HCT116 (cell line): ENCODE data around the gene PDE4D. TPM values are rescaled to one million over a fixed set of nuclear protein-coding genes. Genes with fewer than 3 reads are reported as not detected.

Source experiments
- ATAC-seq: fragments of 200-7000 bp; cut with Tn5 transposase; 2 replicates; pipeline ENCODE4 v1.9.1; 2020; ENCODE audit warnings: mild to moderate bottlenecking, moderate library complexity
- BruUV-seq: library from RNA; stranded (reverse); fragments of 400-500 nt; replicated peaks from 2 replicates; lab custom pipeline; 2021; lab: Mats Ljungman, UMichigan
- CTCF ChIA-PET: fragments of 300-600 bp; sonication (Branson Sonifier 250); formaldehyde crosslinking; loops from one replicate; lab custom pipeline; 2021; ENCODE audit warnings: antibody characterized with exemption; lab: Charles Lee
- POLR2A ChIA-PET: fragments of 300-600, 350-600 bp; sonication (Branson Sonifier 250); formaldehyde crosslinking; loops from one replicate; lab custom pipeline; 2021; ENCODE audit warnings: antibody characterized with exemption; lab: Charles Lee
- RAD21 ChIA-PET, 2 experiments: fragments of 300-600 bp; sonication (Branson Sonifier 250); formaldehyde crosslinking; loops; one replicate each; lab custom pipeline; 2023; ENCODE audit warnings: low total read pairs in 2 of 2; ENCODE audit not compliant: uncharacterized antibody in 2 of 2, unreplicated experiment in 2 of 2, low non-redundant PET in 1 of 2; lab: Charles Lee
- DNase-seq: peaks from one replicate; pipeline ENCODE4 v3.0.0-alpha.2; 2010; ENCODE audit warnings: low read depth, low spot score
- H2AFZ ChIP-seq: fragments of 200-600 bp; shearing (Covaris generic), sonication (generic); 2 replicates; pipeline ENCODE4 v1.6.1; 2017; ENCODE audit warnings: low read depth, mixed run types, mixed read lengths, antibody characterized with exemption, low read length; ENCODE audit not compliant: poor library complexity, severe bottlenecking
- H3K27ac ChIP-seq: 2 replicates; pipeline ENCODE4 v1.5.1; 2012; ENCODE audit warnings: low read depth, low read length
- H3K27me3 ChIP-seq: fragments of 200-600 bp; sonication (generic); 2 replicates; pipeline ENCODE4 v1.6.1; 2016; ENCODE audit warnings: mixed run types, low read length, mixed read lengths; ENCODE audit not compliant: insufficient read depth
- H3K36me3 ChIP-seq, 2 experiments: fragments of 200-500 bp in 1 of 2; fragments of 200-600 bp in 1 of 2; sonication (Bioruptor generic) in 1 of 2; sonication (generic) in 1 of 2; 2 replicates each; pipeline versions ENCODE4 v1.5.1 to v1.6.1; 2014 to 2016; ENCODE audit warnings: low read length in 2 of 2, inconsistent platforms in 1 of 2, mixed read lengths in 1 of 2, mixed run types in 1 of 2; ENCODE audit not compliant: insufficient read depth in 2 of 2, control insufficient read depth in 1 of 2
- H3K4me1 ChIP-seq, 2 experiments: fragments of 200-600 bp in 1 of 2; sonication (generic) in 1 of 2; 2 replicates each; pipeline versions ENCODE4 v1.5.1 to v1.6.1; 2012 to 2017; ENCODE audit warnings: low read length in 2 of 2, inconsistent platforms in 1 of 2, mild to moderate bottlenecking in 1 of 2, mixed read lengths in 1 of 2, mixed run types in 1 of 2, moderate library complexity in 1 of 2; ENCODE audit not compliant: insufficient read depth in 2 of 2, control insufficient read depth in 1 of 2
- H3K4me2 ChIP-seq: fragments of 200-600 bp; sonication (generic); 2 replicates; pipeline ENCODE4 v1.6.1; 2017; ENCODE audit warnings: mixed run types, low read length, mixed read lengths
- H3K4me3 ChIP-seq, 2 experiments: fragments of 200-600 bp in 1 of 2; sonication (generic) in 1 of 2; replicated peaks in 1 of 2; 2 replicates each; pipeline ENCODE4 v1.5.1; 2011 to 2016; ENCODE audit warnings: low read length in 2 of 2, control low read depth in 1 of 2, low read depth in 1 of 2, mild to moderate bottlenecking in 1 of 2, mixed read lengths in 1 of 2, mixed run types in 1 of 2
- H3K79me2 ChIP-seq: fragments of 200-600 bp; sonication (generic); 2 replicates; pipeline ENCODE4 v1.6.1; 2017; ENCODE audit warnings: mild to moderate bottlenecking, mixed run types, low read length, moderate library complexity, mixed read lengths; ENCODE audit not compliant: insufficient read depth
- H3K9ac ChIP-seq: fragments of 200-600 bp; sonication (generic); 2 replicates; pipeline ENCODE4 v1.6.1; 2016; ENCODE audit warnings: low read length, mixed read lengths
- H3K9me2 ChIP-seq: fragments of 200-600 bp; sonication (generic), shearing (Covaris generic); 2 replicates; pipeline ENCODE4 v1.6.1; 2017; ENCODE audit warnings: mixed run types, mild to moderate bottlenecking, moderate library complexity; ENCODE audit not compliant: insufficient read depth
- H3K9me3 ChIP-seq, 2 experiments: fragments of 200-500 bp in 1 of 2; fragments of 200-600 bp in 1 of 2; sonication (Bioruptor generic) in 1 of 2; sonication (generic) in 1 of 2; 2 replicates each; pipeline ENCODE4 v1.6.1; 2014 to 2017; ENCODE audit warnings: low read length in 2 of 2, mixed read lengths in 2 of 2, inconsistent platforms in 1 of 2, low read depth in 1 of 2, mild to moderate bottlenecking in 1 of 2, mixed run types in 1 of 2, moderate library complexity in 1 of 2; ENCODE audit not compliant: control insufficient read depth in 1 of 2, insufficient read depth in 1 of 2
- H4K20me1 ChIP-seq: fragments of 200-600 bp; sonication (generic), shearing (Covaris generic); 2 replicates; pipeline ENCODE4 v1.6.1; 2017; ENCODE audit warnings: mixed run types, mild to moderate bottlenecking, moderate library complexity; ENCODE audit not compliant: insufficient read depth
- CEBPB ChIP-seq: IDR thresholded peaks from 2 replicates; pipeline ENCODE4 v1.6.1; 2012; ENCODE audit warnings: low read depth
- CTCF ChIP-seq, 3 experiments: fragments of 200-600 bp in 1 of 3; sonication (generic) in 1 of 3; IDR thresholded peaks in 2 of 3; conservative IDR thresholded peaks in 1 of 3; 2 replicates each; pipeline ENCODE4 v1.5.1; 2012 to 2017; ENCODE audit warnings: low read depth in 2 of 3, low read length in 2 of 3, antibody characterized with exemption in 1 of 3, borderline replicate concordance in 1 of 3, control low read depth in 1 of 3, mild to moderate bottlenecking in 1 of 3, mixed read lengths in 1 of 3, mixed run types in 1 of 3, moderate library complexity in 1 of 3; ENCODE audit not compliant: insufficient read depth in 1 of 3
- EGR1 ChIP-seq: IDR thresholded peaks from 2 replicates; pipeline ENCODE4 v1.6.1; 2012; ENCODE audit warnings: low read depth
- ELF1 ChIP-seq: IDR thresholded peaks from 2 replicates; pipeline ENCODE4 v1.6.1; 2012; ENCODE audit warnings: low read depth, borderline replicate concordance
- FOSL1 ChIP-seq: IDR thresholded peaks from 2 replicates; pipeline ENCODE4 v1.6.1; 2012; ENCODE audit warnings: low read depth
- JUND ChIP-seq: IDR thresholded peaks from 2 replicates; pipeline ENCODE4 v1.6.1; 2012
- POLR2AphosphoS5 ChIP-seq: IDR thresholded peaks from 2 replicates; pipeline ENCODE4 v1.6.1; 2011; ENCODE audit warnings: mild to moderate bottlenecking, low read depth, low read length, moderate library complexity
- SIN3A ChIP-seq: IDR thresholded peaks from 2 replicates; pipeline ENCODE4 v1.6.1; 2012; ENCODE audit warnings: low read depth
- SP1 ChIP-seq: IDR thresholded peaks from 2 replicates; pipeline ENCODE4 v1.6.1; 2012; ENCODE audit warnings: low read depth
- TCF7L2 ChIP-seq: IDR thresholded peaks from 2 replicates; pipeline ENCODE4 v1.7.0; 2011; ENCODE audit warnings: borderline replicate concordance, inconsistent platforms; ENCODE audit not compliant: insufficient read depth, insufficient read length; ENCODE audit errors: extremely low read depth
- ZBTB33 ChIP-seq: IDR thresholded peaks from 2 replicates; pipeline ENCODE4 v1.6.1; 2011; ENCODE audit warnings: mild to moderate bottlenecking, low read length, moderate library complexity; ENCODE audit not compliant: insufficient replicate concordance; ENCODE audit errors: extremely low read depth
- ZFX ChIP-seq: fragments of 450-650 bp; IDR thresholded peaks from 2 replicates; pipeline ENCODE4 v1.6.1; 2017
- intact Hi-C: fragments of 100-400 bp; cut with micrococcal nuclease; formaldehyde crosslinking; loops from 2 replicates; pipeline ENCODE4 v1.10.0; 2022
- total RNA-seq: library from RNA; stranded (reverse); gene quantifications from one replicate; pipeline ENCODE4 v1.2.1, GENCODE V29; 2021; ENCODE audit not compliant: unreplicated experiment
- TF ChIP-seq, protein P1 (sequence below): IDR thresholded peaks from 2 replicates; pipeline ENCODE4 v1.6.1; 2012; ENCODE audit warnings: low read depth

Gene PDE4D
- total RNA-seq, 1 experiment from 2014 or later: 1.1 TPM

DNA sequence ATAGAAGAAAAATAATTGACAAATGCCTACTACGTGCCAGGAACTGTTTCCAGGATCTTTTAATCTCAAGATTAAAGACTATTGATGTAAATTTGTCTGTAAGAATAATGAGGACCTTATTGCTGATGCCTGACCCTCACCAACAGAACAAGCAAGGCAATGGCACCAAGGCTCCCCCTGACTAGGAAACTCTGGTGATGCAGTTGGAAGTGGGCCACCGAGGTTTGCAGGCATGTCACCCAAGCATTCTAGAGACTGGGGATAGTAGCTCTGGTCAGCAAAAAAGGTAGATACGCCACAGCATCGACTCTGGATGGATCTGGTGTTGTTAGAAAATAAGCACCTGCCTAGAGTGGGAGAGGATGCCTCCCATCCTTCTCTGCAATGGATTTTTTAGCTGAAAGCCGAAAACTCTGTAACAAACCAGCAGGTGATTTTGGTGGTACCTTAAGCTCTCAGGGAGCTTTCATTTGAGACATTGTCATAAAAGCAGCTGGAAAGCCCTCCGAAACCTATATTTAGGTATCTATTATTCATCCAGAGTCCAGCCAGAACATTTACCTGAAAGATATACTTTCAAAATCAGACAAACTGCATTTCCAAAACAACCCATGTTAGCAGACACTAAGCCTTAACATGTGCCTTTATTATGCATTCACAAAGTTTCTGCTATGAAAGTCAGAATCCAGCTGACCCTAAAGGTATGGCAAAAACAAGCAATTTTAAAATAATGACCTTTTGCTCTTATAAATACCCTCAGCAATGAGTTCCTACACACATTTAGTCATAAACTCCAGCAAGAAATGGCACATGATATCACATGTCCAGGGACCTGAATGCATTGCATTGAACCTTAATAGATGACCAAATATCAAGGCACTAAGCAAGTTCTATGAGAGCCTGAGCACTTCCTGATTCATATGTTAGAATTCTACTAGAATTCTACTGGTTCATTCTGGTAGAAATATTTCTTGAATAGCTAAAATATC lies 308.4 kb downstream of the PDE4D start:
- no peak overlapping the region for H3K4me3 ChIP-seq
- no peaks in the 10 kb centered on the region for H3K9me2 ChIP-seq
- no peaks in the 10 kb centered on the region for H3K4me1 ChIP-seq
- H3K9me3 ChIP-seq: no peaks in the 10 kb centered on the region
- no peak for TF ChIP-seq JUND
- no peak for TF ChIP-seq FOSL1
- no peak for TF ChIP-seq POLR2AphosphoS5
- TF ChIP-seq TCF7L2: no peak
- TF ChIP-seq SP1: no peak
- TF ChIP-seq SIN3A: no peak
- TF ChIP-seq ZBTB33: no peak
- TF ChIP-seq ELF1: no peak
- no peak for TF ChIP-seq CTCF (IDR thresholded peaks at IDR 0.05 in 2 of 3, conservative IDR thresholded peaks at IDR 0.05 in 1 of 3; ENCODE audit: borderline replicate concordance in 1 of 3, insufficient read depth in 1 of 3, low read depth in 2 of 3, low read length in 2 of 3)
- TF ChIP-seq EGR1: no peak
- TF ChIP-seq ZFX: no peak
- TF ChIP-seq, protein P1, sequence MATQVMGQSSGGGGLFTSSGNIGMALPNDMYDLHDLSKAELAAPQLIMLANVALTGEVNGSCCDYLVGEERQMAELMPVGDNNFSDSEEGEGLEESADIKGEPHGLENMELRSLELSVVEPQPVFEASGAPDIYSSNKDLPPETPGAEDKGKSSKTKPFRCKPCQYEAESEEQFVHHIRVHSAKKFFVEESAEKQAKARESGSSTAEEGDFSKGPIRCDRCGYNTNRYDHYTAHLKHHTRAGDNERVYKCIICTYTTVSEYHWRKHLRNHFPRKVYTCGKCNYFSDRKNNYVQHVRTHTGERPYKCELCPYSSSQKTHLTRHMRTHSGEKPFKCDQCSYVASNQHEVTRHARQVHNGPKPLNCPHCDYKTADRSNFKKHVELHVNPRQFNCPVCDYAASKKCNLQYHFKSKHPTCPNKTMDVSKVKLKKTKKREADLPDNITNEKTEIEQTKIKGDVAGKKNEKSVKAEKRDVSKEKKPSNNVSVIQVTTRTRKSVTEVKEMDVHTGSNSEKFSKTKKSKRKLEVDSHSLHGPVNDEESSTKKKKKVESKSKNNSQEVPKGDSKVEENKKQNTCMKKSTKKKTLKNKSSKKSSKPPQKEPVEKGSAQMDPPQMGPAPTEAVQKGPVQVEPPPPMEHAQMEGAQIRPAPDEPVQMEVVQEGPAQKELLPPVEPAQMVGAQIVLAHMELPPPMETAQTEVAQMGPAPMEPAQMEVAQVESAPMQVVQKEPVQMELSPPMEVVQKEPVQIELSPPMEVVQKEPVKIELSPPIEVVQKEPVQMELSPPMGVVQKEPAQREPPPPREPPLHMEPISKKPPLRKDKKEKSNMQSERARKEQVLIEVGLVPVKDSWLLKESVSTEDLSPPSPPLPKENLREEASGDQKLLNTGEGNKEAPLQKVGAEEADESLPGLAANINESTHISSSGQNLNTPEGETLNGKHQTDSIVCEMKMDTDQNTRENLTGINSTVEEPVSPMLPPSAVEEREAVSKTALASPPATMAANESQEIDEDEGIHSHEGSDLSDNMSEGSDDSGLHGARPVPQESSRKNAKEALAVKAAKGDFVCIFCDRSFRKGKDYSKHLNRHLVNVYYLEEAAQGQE: no peak
- TF ChIP-seq CEBPB: no peak
- ATAC-seq: no peak
- no peaks in the 10 kb centered on the region for H4K20me1 ChIP-seq
- no peak overlapping the region for H3K4me2 ChIP-seq
- no peak overlapping the region for H3K9ac ChIP-seq
- CTCF ChIA-PET: no interaction called here
- POLR2A ChIA-PET: no interaction called here
- H3K27me3 ChIP-seq: peaks cover 16% of the 10 kb centered on the region; the same call in 1 of the 2 replicates
- no peak overlapping the region for H3K27ac ChIP-seq
- RAD21 ChIA-PET: no interaction called here
- no peak overlapping the region for H2AFZ ChIP-seq
- H3K36me3 ChIP-seq: no peaks in the 10 kb centered on the region
- intact Hi-C loops: no loop called here
- no peak for DNase-seq
- BruUV-seq: no TSS peak
- no peaks in the 10 kb centered on the region for H3K79me2 ChIP-seq
